HG03521 (cell line): ENCODE data around the gene MRFAP1L1.
A peak's percentile ranks its signal among the peaks of the same experiment; 100 is the strongest.

ENCODE experiments used
- ATAC-seq: cut with Tn5 transposase; IDR thresholded peaks from one replicate; pipeline ENCODE4 v1.9.1; 2021; ENCODE audit warnings: mild to moderate bottlenecking, moderate library complexity; ENCODE audit not compliant: unreplicated experiment

MRFAP1L1 gene

DNA sequence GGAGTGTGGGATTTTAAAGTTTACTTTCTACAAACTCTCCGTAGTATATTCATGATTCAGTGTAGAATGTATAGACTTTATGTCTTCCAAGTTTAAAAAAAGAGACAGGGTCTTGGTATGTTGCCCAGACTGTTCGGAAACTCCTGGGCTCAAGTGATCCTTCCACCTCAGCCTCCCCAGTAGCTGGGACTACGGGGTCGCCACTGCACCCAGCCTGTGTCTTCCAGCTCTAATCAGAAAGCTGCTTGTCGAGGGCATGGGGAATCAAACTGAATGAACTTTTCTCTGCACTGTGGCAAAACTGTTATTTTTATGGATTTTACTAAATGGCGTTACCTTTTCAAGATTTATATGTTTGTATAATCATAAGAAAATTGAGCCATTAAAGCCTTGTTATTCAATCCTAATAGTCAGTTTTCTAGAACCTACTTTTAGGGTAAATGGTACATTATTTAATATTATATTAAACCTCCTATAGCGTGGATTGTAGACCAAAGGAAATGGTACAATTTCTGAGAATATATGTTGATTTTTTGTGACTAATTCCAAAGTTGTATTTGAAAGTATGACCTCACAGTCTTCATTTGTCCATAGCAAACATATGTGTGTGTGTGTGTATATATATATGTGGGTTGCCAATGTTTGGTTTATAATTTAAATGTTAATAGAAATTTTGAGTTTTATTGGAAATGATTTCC, 7.4 kb upstream of the MRFAP1L1 start:
- no peak for ATAC-seq

DNA sequence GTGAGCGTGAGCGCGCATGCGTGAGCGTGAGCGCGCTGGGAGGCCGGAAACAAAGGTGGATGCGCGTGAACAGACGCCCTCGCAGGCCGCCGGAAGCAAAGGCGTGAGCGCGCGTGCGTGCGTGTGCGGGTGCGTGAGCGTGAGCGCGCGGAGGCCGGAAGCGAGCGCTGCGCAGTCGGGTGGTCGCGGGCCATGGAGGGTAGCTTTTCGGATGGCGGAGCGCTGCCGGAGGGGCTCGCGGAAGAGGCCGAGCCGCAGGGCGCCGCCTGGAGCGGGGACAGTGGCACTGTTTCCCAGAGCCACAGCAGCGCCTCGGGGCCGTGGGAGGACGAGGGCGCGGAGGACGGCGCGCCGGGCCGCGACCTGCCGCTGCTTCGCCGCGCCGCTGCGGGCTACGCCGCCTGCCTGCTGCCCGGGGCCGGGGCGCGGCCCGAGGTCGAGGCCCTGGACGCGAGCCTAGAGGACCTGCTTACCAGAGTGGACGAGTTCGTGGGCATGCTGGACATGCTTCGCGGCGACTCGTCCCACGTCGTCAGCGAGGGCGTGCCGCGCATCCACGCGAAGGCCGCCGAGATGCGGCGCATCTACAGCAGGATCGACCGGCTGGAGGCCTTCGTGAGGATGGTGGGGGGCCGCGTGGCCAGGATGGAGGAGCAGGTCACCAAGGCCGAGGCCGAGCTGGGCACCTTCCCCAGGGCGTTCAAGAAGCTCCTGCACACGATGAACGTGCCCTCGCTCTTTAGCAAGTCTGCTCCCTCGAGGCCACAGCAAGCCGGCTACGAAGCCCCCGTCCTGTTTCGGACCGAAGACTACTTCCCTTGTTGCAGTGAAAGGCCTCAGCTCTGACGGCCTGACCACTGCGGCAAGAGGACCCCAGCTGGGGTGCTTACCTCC, 6.6 kb upstream of the MRFAP1L1 start, which contains the start of gene BLOC1S4:
TSS of gene BLOC1S4 (plus strand) at position 157 of the 894 bp plus-strand sequence. CDS start at position 193, 36 bp downstream.
- ATAC-seq, result peak; percentile 89

- no peak for ATAC-seq
These were observed 6.0 kb upstream of the MRFAP1L1 start for GRCh38 chr4:6715704-6716017.

DNA sequence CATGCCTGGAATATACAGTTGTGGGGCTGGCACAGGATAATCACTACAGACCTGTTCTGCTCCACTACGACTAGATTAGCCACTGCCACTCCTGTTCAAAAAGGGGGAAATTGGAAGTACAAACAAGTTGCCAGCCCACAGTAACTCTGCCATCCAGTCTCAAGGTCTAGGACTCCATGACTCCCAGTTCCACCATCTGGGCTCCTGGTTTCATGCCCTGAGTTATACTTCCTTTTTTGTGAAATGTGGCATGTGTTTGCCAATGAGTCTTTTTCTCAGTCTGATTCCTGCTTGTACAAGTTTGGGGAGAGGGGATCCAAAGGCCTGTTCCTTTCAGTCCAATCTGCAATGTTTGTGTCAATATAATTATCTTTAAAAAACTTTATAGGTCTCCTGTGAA, 5.3 kb upstream of the MRFAP1L1 start:
- no peak for ATAC-seq

- no peak for ATAC-seq
These were observed 1.3 kb upstream of the MRFAP1L1 start for GRCh38 chr4:6710996-6711395.

DNA sequence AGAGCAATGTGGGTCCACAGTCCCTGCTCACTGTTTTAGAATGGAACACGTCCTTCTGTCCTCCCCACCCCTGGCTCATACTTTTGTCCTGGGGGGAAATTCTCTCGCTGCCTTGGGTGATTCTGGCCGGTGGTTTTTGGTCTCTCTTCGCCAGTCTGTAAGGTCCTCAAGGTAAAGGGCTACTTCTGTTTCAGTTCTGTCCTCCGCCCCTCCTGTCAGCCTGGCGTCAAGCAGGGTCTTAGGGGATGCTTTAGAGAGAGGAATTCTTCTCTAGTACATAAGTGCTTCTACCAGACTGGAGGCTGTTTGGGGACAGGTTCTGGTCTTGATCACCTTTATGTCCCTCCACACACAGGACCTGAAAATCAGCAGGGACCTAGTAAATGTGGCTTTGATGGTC, 617 bp upstream of the MRFAP1L1 start:
- no peak for ATAC-seq

DNA sequence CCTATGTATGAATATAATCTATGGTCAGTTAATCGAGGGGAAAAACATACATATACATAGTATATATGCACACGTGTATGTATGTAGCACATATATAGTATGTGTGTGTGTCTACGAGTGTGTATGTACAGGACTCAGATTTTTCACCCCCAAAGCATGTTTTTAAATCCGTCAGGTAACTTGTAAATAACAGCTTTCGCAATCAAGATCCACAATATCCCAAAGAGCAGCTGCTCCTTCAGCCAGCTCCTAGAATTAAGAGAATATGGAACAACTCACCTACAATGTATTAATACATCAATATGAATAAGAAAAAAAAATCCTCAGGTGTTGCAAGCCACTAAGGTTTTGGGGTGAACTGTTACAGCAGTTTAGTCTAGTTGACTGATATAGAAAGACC, 3.5 kb downstream of the MRFAP1L1 start:
- ATAC-seq, result no peak

GRCh38 chr4:6705646-6706045, 4.0 kb downstream of the MRFAP1L1 start:
- ATAC-seq, result no peak

DNA sequence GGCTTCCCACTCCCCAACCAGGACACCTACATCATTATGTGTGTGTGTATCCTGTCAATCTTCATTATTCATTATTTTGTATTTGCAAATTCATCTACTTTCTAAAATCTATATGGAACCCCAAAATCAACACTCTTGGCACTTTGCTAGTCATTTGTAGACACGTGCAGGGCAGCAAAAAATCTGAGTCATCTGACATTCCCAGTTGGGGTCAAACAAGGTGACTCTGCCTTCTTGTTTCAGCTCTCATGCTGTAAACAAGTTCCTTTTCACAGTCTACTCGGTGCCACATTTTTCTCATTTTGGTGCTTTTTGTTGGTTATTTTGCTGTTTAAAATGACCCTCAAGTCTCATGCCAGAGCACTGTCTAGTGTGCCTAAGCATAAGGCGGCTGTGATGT, 5.9 kb downstream of the MRFAP1L1 start:
- ATAC-seq, result no peak

- no peak for ATAC-seq
These were observed 6.9 kb downstream of the MRFAP1L1 start for GRCh38 chr4:6702761-6703160.

GRCh38 chr4:6701371-6701770, 8.3 kb downstream of the MRFAP1L1 start:
- no peak for ATAC-seq

- ATAC-seq, result no peak
These were observed 9.8 kb downstream of the MRFAP1L1 start for GRCh38 chr4:6699903-6700302.

GRCh38 chr4:6699388-6699787, 10.3 kb downstream of the MRFAP1L1 start:
- no peak for ATAC-seq

DNA sequence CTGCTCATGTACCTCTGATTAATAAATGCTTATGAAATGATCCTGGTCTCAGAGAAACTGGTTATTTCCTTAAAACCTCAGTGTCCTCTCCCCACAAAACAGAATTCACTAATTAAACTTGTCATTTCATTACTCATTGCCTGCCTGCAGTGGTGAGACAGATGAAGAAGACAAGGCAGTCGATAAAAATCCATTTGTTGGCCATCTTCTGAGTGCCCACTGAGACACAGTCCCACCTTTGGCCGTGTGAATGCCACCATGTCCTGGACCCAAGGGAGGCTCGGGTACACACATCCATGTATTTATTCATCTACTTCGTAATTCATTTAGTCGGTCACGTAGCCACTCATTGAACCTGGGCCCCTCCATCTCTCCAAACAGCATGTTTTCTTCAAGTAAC, 12.5 kb downstream of the MRFAP1L1 start:
- ATAC-seq, result no peak

DNA sequence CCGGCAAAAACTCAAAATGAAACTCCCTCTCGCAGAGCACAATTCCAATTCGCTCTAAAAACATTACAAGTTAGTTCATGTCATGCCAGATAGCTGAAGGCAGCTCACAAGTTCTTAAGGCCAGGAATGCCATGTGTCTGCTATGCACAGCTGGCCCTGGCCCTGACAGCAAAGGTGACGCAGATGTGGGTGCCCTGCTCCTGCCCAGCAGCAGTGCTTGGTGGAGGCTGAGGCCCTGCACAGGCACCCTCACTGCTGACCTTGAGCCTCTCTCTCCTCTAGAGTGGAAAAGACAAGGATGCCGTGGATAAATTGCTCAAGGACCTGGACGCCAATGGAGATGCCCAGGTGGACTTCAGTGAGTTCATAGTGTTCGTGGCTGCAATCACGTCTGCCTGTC, 13.1 kb downstream of the MRFAP1L1 start:
- ATAC-seq, result no peak

GRCh38 chr4:6695660-6696610, 13.7 kb downstream of the MRFAP1L1 start:
- ATAC-seq, result no peak

- ATAC-seq, result no peak
These were observed 15.3 kb downstream of the MRFAP1L1 start for GRCh38 chr4:6694177-6694901.

DNA sequence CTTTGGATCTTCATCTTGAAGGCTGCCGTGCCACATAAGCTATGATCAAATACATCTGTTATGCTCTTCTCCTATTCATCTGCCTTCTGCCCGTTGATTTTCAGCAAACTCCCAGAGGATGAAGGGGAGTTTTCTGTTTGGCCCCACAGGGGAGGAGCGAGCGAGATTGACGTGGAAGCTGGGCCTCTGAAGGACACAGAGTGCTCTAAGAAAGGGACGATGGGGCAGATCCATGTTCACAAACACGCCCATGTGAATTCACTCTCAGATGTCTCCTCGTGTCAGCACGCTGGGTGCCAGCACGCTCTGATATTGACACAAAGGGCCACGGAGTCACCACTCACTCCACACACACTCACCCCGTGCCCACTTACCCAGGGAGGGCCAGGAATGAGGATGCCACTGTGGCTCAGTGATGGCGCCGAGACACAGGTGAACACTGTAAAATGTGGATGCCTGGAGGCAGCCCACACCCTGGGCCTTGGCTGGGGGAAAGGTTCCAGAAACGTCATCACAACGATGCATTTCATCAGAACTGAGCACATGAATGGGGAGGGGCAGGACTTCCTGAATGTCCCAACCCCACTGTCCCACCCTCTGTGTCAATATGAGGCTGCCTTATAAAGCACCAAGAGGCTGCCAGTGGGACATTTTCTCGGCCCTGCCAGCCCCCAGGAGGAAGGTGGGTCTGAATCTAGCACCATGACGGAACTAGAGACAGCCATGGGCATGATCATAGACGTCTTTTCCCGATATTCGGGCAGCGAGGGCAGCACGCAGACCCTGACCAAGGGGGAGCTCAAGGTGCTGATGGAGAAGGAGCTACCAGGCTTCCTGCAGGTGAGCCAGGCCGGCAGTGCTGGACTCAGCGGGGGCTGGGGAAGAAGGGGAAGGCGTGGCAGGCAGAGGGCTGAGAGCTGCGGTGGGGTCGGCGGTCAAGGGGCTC, 16.2 kb downstream of the MRFAP1L1 start, which contains the start of gene S100P:
TSS of gene S100P (plus strand) at position 648 of the 946 bp plus-strand sequence. CDS start at position 703, 55 bp downstream.
- no peak for ATAC-seq

- no peak for ATAC-seq
These were observed 16.9 kb downstream of the MRFAP1L1 start for GRCh38 chr4:6692806-6693205.
